Kidney tubule cell (primary cell): Measurements from ENCODE around the gene RNU6-7.
A peak's percentile ranks its signal among the peaks of the same experiment; 100 is the strongest.

ENCODE experiments used
- DNase-seq: peaks from one replicate; pipeline ENCODE4 v3.0.0-alpha.2; 2018; ENCODE audit warnings: low spot score

Gene RNU6-7

DNA sequence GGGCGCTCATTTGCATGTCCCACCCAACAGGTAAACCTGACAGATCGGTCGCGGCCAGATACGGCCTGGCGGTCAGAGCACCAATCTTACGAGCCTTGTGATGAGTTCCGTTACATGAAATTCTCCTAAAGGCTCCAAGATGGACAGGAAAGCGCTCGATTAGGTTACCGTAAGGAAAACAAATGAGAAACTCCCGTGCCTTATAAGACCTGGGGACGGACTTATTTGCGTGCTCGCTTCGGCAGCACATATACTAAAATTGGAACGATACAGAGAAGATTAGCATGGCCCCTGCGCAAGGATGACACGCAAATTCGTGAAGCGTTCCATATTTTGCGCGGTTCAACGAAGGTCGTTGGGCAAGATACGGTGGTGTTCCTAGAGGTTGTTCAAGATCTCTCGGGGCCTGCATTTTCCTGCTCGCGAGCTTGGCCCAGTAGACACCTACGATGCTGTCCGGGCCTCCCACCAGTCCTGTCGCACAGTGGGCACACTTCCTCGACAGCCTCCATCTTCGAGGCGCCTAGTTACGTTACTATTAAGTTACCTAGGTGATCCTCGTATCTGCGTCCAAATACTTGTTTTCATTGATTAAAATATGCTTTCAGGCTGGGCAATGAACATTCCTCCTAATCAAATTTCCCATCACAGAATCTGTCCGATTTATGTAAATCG is at the start of gene RNU6-7:
Gene RNU6-7 (plus strand): TSS at position 230 of the 675 bp plus-strand sequence.
- peak; percentile 52 for DNase-seq

DNA sequence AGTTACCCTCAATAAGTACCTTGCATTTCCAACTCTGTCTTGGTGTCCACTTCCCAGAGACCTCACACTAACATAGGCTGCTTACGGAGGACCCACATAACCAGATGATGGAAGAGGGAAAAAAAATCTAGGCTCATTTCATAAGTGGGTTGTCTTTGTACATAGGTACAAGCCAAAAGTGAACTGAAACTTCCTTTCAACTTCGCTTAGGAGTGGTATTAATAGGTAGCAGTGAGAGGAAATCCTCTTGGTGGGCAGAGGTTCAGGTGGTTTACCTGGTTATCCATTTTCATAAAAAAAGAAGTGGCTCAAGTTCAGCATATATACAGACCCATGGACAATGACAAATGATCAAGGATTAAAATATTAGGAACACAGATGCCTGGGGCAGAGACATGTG is 35.8 kb upstream of the RNU6-7 start:
- no peak for DNase-seq

DNA sequence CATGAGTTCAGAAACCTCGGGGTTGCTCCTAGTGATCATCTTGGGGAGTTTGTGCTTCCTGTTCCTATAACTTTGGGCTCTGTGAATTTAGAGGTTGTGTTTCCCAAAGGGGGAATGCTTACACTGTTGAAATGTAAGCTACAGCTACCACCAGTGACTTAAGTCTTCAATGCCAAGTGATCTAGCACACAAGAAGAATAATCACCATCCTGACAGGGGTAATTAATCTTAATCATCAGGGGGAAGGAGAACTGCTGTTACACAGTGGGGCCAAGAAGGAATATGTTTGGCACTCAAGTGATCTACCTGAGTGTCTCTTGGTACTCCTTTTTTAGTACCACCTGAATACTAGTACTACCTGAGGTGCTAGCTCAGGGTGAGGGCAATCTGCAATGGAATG is 34.9 kb upstream of the RNU6-7 start:
- DNase-seq: no peak

- DNase-seq: peak; percentile 90
Measured at GRCh38 chr14:32167907-32168306, 33.9 kb upstream of the RNU6-7 start.

DNA sequence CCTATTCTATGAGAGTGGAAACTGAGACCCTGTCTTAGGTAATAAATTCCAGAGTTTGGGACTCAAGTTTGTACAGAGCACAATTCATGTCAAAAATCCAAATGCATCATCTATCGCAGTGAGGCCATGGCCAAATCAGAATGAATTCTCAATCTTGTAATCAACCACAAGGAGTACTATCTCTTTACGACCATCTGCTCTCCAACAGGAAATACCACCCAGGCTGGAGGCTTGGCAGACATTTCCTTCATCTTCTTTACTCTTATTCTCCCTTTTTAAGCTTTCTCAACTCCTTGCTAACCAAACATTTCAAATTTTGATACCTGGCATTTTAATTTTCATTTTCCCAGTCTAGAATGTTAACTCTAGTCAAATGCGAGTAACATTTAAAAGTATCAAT is 32.7 kb upstream of the RNU6-7 start:
- no peak for DNase-seq

GRCh38 chr14:32171469-32171868 is 30.4 kb upstream of the RNU6-7 start:
- no peak for DNase-seq

DNA sequence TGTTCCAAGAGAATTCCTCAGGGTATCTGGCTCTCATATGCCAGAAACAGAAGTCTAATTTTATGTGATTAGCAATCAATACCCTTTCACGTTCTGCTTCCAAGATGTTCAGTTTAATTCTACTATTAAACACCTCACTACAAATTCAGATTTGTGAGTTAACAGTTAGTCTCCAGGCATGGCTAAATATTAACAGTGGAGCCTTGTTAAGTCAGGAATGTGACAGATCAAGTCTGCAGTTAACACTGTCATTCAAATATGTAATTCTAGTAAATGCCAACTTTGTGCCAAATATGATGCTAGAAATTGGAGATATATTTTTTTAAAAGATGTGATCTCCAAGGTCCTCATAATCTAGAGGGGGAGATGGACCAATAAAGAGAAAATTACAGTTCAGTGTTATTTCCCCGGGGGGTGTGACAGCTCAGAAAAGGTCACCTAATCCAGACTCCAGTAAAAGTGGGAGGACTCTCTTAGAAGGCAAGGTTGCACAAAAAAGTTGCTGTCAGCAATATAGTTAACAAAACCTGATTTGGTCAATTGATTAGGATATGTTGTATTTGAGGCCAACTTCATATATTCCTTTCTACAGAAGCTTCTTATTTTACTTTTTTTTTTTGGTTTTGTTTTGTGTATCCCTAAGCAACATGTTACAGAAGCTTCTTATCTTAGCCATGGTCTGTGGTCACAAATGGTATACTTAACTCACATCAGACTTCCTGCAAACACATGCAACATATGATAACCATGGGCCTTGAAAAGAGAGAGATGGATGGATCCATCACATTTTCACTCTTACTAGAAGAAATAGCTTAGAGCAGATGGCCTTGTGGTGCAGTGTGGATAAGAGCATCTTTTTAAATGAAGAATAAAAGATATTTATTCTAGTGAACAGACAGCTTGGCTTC is 18.4 kb upstream of the RNU6-7 start:
- DNase-seq: peak; percentile 45

DNA sequence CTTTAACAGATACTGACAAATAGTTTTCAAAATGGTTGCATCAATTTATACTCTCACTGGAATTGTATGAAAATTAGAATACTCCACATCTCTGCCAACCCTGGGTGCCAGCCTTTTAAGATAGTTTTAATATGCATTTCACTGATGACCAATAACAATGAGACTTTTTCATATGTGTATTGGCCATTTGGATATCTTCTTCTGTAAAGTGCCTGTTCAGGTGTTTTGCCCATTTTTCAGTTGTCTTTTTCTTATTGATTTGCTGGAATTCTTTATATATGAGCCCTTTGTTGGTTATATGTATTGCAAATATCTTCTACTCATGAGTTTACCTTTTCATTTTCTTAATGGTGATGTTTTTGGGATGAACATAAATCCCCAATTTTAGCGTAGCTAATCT is 16.7 kb upstream of the RNU6-7 start:
- no peak for DNase-seq

- DNase-seq: no peak
Measured at GRCh38 chr14:32186248-32186647, 15.6 kb upstream of the RNU6-7 start.

GRCh38 chr14:32189811-32190210 is 12.0 kb upstream of the RNU6-7 start:
- no peak for DNase-seq

GRCh38 chr14:32190673-32191072 is 11.2 kb upstream of the RNU6-7 start:
- peak; percentile 57 for DNase-seq

GRCh38 chr14:32192712-32193373 is 9.0 kb upstream of the RNU6-7 start:
- no peak for DNase-seq

- DNase-seq: no peak
Measured at GRCh38 chr14:32193532-32193931, 8.3 kb upstream of the RNU6-7 start.

GRCh38 chr14:32195636-32196035 is 6.2 kb upstream of the RNU6-7 start:
- DNase-seq: no peak

DNA sequence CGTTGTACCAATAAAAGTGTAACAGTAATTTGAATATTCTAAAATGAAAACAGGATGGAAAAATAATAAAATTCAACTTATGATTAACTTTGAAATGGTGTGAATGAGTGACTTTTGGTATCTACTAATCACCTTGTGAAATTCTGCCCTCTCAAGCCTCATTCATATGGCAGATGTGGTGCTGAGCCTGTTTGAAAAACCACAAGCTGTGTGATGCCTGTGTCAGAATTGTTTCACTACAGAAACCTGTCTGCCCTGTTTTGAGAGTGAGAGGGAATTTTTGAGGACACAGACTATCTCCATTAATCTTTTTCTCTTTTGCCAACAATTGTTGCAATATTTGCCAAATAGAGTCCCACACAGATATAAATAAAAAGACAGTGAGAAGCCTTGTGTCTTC is 3.9 kb upstream of the RNU6-7 start:
- DNase-seq: no peak

GRCh38 chr14:32200368-32201192 is 1.3 kb upstream of the RNU6-7 start:
- DNase-seq: no peak

- DNase-seq: peak; percentile 90
Measured at GRCh38 chr14:32201193-32201815, 541 bp upstream of the RNU6-7 start.

GRCh38 chr14:32202491-32202997 is 699 bp downstream of the RNU6-7 start:
- no peak for DNase-seq

- DNase-seq: peak; percentile 91
Measured at GRCh38 chr14:32202998-32203882, 1.4 kb downstream of the RNU6-7 start, which contains the start of gene RNU6-8. TSS of gene RNU6-8 (minus strand) at chr14:32203269.

- peak; percentile 28 for DNase-seq
Measured at GRCh38 chr14:32203928-32204357, 2.1 kb downstream of the RNU6-7 start.
